ENCODE data around the gene TNS2. TPM values are rescaled to one million over a fixed set of nuclear protein-coding genes. Genes with fewer than 3 reads are reported as not detected.

TNS2 gene
- total and polyA plus RNA-seq, 9 of the 15 experiments (the other 6 are each of a cell fraction or from before 2014, with no cell fraction given), result 0.28 to 3.1 (median 1.2) TPM; not detected in 1

DNA sequence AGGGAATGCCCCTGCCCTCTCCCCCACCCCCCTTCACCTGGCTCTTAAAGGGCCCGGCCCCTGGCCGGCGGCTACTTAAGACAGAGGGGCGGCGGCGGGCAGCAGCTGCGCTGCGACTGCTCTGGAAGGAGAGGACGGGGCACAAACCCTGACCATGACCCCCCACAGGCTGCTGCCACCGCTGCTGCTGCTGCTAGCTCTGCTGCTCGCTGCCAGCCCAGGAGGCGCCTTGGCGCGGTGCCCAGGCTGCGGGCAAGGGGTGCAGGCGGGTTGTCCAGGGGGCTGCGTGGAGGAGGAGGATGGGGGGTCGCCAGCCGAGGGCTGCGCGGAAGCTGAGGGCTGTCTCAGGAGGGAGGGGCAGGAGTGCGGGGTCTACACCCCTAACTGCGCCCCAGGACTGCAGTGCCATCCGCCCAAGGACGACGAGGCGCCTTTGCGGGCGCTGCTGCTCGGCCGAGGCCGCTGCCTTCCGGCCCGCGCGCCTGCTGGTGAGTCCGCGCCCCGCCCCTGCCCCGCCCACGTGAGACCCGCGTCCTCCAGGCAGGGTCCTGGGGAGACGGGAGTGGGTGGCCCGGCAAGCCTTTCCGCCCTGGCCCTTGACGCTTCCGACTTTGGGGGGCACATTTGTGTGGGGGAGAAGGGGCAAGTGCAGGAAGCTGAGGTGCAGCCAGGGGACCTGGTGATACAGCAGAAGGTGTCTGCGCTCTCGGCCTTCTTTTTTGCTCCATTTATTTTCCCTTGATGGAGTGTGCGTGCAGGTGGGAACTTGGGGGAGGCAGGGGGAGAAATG lies 47.9 kb downstream of the TNS2 start, which contains the start of gene IGFBP6 (continued):
- TF ChIP-seq, protein P1, sequence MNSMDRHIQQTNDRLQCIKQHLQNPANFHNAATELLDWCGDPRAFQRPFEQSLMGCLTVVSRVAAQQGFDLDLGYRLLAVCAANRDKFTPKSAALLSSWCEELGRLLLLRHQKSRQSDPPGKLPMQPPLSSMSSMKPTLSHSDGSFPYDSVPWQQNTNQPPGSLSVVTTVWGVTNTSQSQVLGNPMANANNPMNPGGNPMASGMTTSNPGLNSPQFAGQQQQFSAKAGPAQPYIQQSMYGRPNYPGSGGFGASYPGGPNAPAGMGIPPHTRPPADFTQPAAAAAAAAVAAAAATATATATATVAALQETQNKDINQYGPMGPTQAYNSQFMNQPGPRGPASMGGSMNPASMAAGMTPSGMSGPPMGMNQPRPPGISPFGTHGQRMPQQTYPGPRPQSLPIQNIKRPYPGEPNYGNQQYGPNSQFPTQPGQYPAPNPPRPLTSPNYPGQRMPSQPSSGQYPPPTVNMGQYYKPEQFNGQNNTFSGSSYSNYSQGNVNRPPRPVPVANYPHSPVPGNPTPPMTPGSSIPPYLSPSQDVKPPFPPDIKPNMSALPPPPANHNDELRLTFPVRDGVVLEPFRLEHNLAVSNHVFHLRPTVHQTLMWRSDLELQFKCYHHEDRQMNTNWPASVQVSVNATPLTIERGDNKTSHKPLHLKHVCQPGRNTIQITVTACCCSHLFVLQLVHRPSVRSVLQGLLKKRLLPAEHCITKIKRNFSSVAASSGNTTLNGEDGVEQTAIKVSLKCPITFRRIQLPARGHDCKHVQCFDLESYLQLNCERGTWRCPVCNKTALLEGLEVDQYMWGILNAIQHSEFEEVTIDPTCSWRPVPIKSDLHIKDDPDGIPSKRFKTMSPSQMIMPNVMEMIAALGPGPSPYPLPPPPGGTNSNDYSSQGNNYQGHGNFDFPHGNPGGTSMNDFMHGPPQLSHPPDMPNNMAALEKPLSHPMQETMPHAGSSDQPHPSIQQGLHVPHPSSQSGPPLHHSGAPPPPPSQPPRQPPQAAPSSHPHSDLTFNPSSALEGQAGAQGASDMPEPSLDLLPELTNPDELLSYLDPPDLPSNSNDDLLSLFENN (IDR thresholded peaks at IDR 0.05; ENCODE audit: low read depth in 2 of 2, low read length in 2 of 2), result no peak
- TF ChIP-seq, protein P2, sequence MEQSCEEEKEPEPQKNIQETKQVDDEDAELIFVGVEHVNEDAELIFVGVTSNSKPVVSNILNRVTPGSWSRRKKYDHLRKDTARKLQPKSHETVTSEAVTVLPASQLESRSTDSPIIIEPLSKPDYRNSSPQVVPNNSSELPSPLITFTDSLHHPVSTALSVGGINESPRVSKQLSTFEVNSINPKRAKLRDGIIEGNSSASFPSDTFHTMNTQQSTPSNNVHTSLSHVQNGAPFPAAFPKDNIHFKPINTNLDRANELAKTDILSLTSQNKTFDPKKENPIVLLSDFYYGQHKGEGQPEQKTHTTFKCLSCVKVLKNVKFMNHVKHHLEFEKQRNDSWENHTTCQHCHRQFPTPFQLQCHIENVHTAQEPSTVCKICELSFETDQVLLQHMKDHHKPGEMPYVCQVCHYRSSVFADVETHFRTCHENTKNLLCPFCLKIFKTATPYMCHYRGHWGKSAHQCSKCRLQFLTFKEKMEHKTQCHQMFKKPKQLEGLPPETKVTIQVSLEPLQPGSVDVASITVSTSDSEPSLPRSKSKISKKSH (CRISPR knock-in tag; IDR thresholded peaks at IDR 0.05), result no peak
- TF ChIP-seq NFXL1 (CRISPR knock-in tag; IDR thresholded peaks at IDR 0.05) (no peak), ZNF316 (IDR thresholded peaks at IDR 0.05) (no peak), CREM (IDR thresholded peaks at IDR 0.05; ENCODE audit: low read depth) (0 out of 2 replicates have a peak, but pooled peaks have one; percentile 16), CCNT2 (IDR thresholded peaks at IDR 0.05; ENCODE audit: borderline replicate concordance, extremely low read depth, insufficient read length, low read depth, low read length) (no peak), TCF7 (IDR thresholded peaks at IDR 0.05; ENCODE audit: borderline replicate concordance) (no peak), PML (IDR thresholded peaks at IDR 0.05; ENCODE audit: low read length) (no peak), ZC3H4 (CRISPR knock-in tag; IDR thresholded peaks at IDR 0.05; ENCODE audit: borderline replicate concordance) (no peak), ZNF354B (CRISPR knock-in tag; IDR thresholded peaks at IDR 0.05) (no peak), SLC30A9 (CRISPR knock-in tag; IDR thresholded peaks at IDR 0.05) (no peak), STAG1 (CRISPR knock-in tag; IDR thresholded peaks at IDR 0.05; ENCODE audit: borderline replicate concordance) (no peak), ZNF23 (CRISPR knock-in tag; IDR thresholded peaks at IDR 0.05) (no peak), SP1 (CRISPR knock-in tag; IDR thresholded peaks at IDR 0.05) (peak; percentile 72)
- TF ChIP-seq, protein P3, sequence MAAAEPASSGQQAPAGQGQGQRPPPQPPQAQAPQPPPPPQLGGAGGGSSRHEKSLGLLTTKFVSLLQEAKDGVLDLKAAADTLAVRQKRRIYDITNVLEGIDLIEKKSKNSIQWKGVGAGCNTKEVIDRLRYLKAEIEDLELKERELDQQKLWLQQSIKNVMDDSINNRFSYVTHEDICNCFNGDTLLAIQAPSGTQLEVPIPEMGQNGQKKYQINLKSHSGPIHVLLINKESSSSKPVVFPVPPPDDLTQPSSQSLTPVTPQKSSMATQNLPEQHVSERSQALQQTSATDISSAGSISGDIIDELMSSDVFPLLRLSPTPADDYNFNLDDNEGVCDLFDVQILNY (CRISPR knock-in tag; IDR thresholded peaks at IDR 0.05), result no peak
- TF ChIP-seq, protein P4, sequence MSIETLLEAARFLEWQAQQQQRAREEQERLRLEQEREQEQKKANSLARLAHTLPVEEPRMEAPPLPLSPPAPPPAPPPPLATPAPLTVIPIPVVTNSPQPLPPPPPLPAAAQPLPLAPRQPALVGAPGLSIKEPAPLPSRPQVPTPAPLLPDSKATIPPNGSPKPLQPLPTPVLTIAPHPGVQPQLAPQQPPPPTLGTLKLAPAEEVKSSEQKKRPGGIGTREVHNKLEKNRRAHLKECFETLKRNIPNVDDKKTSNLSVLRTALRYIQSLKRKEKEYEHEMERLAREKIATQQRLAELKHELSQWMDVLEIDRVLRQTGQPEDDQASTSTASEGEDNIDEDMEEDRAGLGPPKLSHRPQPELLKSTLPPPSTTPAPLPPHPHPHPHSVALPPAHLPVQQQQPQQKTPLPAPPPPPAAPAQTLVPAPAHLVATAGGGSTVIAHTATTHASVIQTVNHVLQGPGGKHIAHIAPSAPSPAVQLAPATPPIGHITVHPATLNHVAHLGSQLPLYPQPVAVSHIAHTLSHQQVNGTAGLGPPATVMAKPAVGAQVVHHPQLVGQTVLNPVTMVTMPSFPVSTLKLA (conservative IDR thresholded peaks at IDR 0.05), result peak in 1 of 2 experiments; percentile 56; a peak in 1 of 4 replicates
- TF ChIP-seq, protein P5, sequence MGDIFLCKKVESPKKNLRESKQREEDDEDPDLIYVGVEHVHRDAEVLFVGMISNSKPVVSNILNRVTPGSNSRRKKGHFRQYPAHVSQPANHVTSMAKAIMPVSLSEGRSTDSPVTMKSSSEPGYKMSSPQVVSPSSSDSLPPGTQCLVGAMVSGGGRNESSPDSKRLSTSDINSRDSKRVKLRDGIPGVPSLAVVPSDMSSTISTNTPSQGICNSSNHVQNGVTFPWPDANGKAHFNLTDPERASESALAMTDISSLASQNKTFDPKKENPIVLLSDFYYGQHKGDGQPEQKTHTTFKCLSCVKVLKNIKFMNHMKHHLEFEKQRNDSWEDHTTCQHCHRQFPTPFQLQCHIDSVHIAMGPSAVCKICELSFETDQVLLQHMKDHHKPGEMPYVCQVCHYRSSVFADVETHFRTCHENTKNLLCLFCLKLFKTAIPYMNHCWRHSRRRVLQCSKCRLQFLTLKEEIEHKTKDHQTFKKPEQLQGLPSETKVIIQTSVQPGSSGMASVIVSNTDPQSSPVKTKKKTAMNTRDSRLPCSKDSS (IDR thresholded peaks at IDR 0.05; ENCODE audit: low read depth, partially characterized antibody), result no peak
- TF ChIP-seq, protein P6, sequence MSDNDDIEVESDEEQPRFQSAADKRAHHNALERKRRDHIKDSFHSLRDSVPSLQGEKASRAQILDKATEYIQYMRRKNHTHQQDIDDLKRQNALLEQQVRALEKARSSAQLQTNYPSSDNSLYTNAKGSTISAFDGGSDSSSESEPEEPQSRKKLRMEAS (CRISPR knock-in tag; IDR thresholded peaks at IDR 0.05), result peak; percentile 37; the same call in 1 of the 2 replicates
